SK-N-MC (cell line): ENCODE results near the gene CAPN5.

Source experiments
- DNase-seq: peaks from one replicate; pipeline ENCODE4 v3.0.0-alpha.2; 2011; ENCODE audit warnings: low read depth, low spot score
- H3K27ac ChIP-seq: fragments of 200-600 bp; sonication (generic); 2 replicates; pipeline ENCODE4 v1.5.1; 2016; ENCODE audit warnings: mixed run types
- H3K36me3 ChIP-seq: fragments of 200-600 bp; sonication (generic); 2 replicates; pipeline ENCODE4 v1.6.1; 2017; ENCODE audit warnings: antibody characterized with exemption, low read length, mixed read lengths; ENCODE audit not compliant: insufficient read depth
- H3K4me3 ChIP-seq: fragments of 200-600 bp; sonication (generic); 2 replicates; pipeline ENCODE4 v1.5.1; 2016
- H3K9ac ChIP-seq: fragments of 200-600 bp; sonication (generic); 2 replicates; pipeline ENCODE4 v1.8.0; 2017; ENCODE audit warnings: mixed run types, mixed read lengths; ENCODE audit not compliant: insufficient read length
- H3K9me3 ChIP-seq: fragments of 200-600 bp; sonication (generic); 2 replicates; pipeline ENCODE4 v1.6.1; 2017; ENCODE audit warnings: low read depth, mild to moderate bottlenecking, antibody characterized with exemption, low read length, moderate library complexity, mixed read lengths
- EZH2 ChIP-seq: fragments of 200-600 bp; sonication (generic); IDR thresholded peaks from one replicate; pipeline ENCODE4 v1.6.1; 2017; ENCODE audit warnings: antibody characterized with exemption
- FOXP2 ChIP-seq: optimal IDR thresholded peaks from 2 replicates; pipeline ENCODE3; 2011; ENCODE audit warnings: mild to moderate bottlenecking, moderate library complexity; ENCODE audit not compliant: insufficient read depth; ENCODE audit errors: extremely low read length, control extremely low read depth
- POLR2AphosphoS5 ChIP-seq: IDR thresholded peaks from 2 replicates; pipeline ENCODE4 v1.6.1; 2012; ENCODE audit warnings: mild to moderate bottlenecking, low read depth, low read length, borderline replicate concordance

Gene CAPN5

GRCh38 chr11:77126156-77126775, 59.5 kb downstream of the CAPN5 start:
- no peak overlapping the region for H3K9ac ChIP-seq
- no peak for TF ChIP-seq POLR2AphosphoS5
- no peak for TF ChIP-seq FOXP2
- no peak for TF ChIP-seq EZH2
- no peak for DNase-seq
- H3K36me3 ChIP-seq: no peaks in the 10 kb centered on the region
- no peak overlapping the region for H3K27ac ChIP-seq
- no peak overlapping the region for H3K4me3 ChIP-seq
- H3K9me3 ChIP-seq: no peaks in the 10 kb centered on the region

GRCh38 chr11:77126861-77127234, 60.1 kb downstream of the CAPN5 start:
- H3K27ac ChIP-seq: no peak overlapping the region
- H3K9me3 ChIP-seq: no peaks in the 10 kb centered on the region
- DNase-seq: no peak
- no peak overlapping the region for H3K4me3 ChIP-seq
- H3K36me3 ChIP-seq: no peaks in the 10 kb centered on the region
- TF ChIP-seq FOXP2: no peak
- TF ChIP-seq EZH2: no peak
- TF ChIP-seq POLR2AphosphoS5: no peak
- no peak overlapping the region for H3K9ac ChIP-seq

DNA sequence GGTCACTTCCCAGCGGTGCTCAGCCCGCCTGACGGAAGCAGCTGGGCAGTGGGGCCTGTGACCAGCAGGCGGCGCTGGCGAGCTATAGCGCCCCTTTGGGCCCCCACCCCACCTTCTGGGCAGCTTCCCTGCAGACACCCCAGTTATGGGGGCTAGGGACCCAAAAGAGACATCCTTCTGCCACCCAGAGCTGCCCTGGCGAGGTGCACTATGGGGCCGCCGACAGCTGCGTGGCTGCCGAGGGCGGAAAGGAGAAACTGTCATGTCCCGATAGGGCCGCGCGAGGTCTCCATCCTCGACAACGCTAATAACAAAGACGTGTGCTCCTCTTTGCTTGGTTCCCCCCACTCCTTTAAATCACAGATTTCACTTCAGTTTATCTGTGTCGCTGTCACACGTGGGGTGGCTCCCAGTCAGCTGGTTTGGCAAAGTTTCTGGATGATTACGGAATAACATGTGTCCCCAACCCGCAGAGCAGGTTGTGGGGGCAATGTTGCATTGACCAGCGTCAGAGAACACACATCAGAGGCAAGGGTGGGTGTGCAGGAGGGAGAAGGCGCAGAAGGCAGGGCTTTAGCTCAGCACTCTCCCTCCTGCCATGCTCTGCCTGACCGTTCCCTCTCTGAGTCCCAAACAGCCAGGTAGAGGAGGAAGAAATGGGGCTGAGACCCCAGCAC, 60.6 kb downstream of the CAPN5 start:
- Histone ChIP-seq H3K27ac (no peak overlapping the region), H3K4me3 (peak overlapping the region; percentile 45; the same call in 1 of the 2 replicates), H3K36me3 (no peaks in the 10 kb centered on the region), H3K9ac (no peak overlapping the region), H3K9me3 (no peaks in the 10 kb centered on the region)
- DNase-seq: no peak
- TF ChIP-seq POLR2AphosphoS5: no peak
- TF ChIP-seq FOXP2: no peak
- no peak for TF ChIP-seq EZH2

- H3K9ac ChIP-seq: no peak within 1 kb of the TSS
- no peak for TF ChIP-seq FOXP2
- TF ChIP-seq POLR2AphosphoS5: no peak
- no peak for TF ChIP-seq EZH2
- no peak within 1 kb of the TSS for H3K27ac ChIP-seq
- no peak for DNase-seq
- peak within 1 kb of the TSS; percentile 45; the same call in 1 of the 2 replicates for H3K4me3 ChIP-seq
- no peaks in the 10 kb centered on the region for H3K9me3 ChIP-seq
- H3K36me3 ChIP-seq: no peaks in the 10 kb centered on the region
Measured at GRCh38 chr11:77127920-77128691, 61.3 kb downstream of the CAPN5 start, which contains the start of gene MYO7A. Gene MYO7A (plus strand): TSS chr11:77128246. CDS start chr11:77130635, 2,389 bp downstream.

- no peak overlapping the region for H3K9ac ChIP-seq
- TF ChIP-seq FOXP2 (no peak), EZH2 (no peak), POLR2AphosphoS5 (no peak)
- H3K4me3 ChIP-seq: no peak overlapping the region
- H3K9me3 ChIP-seq: no peaks in the 10 kb centered on the region
- no peaks in the 10 kb centered on the region for H3K36me3 ChIP-seq
- DNase-seq: no peak
- no peak overlapping the region for H3K27ac ChIP-seq
Measured at GRCh38 chr11:77129069-77129841, 62.5 kb downstream of the CAPN5 start.

GRCh38 chr11:77129842-77130756, 63.3 kb downstream of the CAPN5 start:
- DNase-seq: no peak
- H3K4me3 ChIP-seq: no peak overlapping the region
- no peak overlapping the region for H3K27ac ChIP-seq
- H3K9ac ChIP-seq: no peak overlapping the region
- no peaks in the 10 kb centered on the region for H3K9me3 ChIP-seq
- no peaks in the 10 kb centered on the region for H3K36me3 ChIP-seq
- no peak for TF ChIP-seq POLR2AphosphoS5
- TF ChIP-seq EZH2: no peak
- TF ChIP-seq FOXP2: no peak
